GM10248 (cell line): ENCODE measurements around the gene KRT80.
"Not testable (repeated sequence)": the region's sequence is repeated elsewhere in the genome, so short reads cannot be mapped to it uniquely, and the experiment has no call there.

ENCODE experiments used
- CTCF ChIA-PET: fragments of 300-600 bp; sonication (Branson Sonifier 250); formaldehyde crosslinking; extraction: SDS; loops from one replicate; lab custom pipeline; 2021; ENCODE audit warnings: antibody characterized with exemption; lab: Yijun Ruan, JAX
- POLR2A ChIA-PET: fragments of 350-650 bp; sonication (Branson Sonifier 250); formaldehyde crosslinking; extraction: SDS; loops from one replicate; lab custom pipeline; 2020; ENCODE audit warnings: antibody characterized with exemption; lab: Yijun Ruan, JAX
- DNase-seq: peaks from one replicate; pipeline ENCODE4 v3.0.0; 2012; ENCODE audit errors: extremely low spot score
- CTCF ChIP-seq: IDR thresholded peaks from 2 replicates; pipeline ENCODE4 v1.5.1; 2012; ENCODE audit warnings: mild to moderate bottlenecking, low read depth; ENCODE audit errors: extremely low read depth, missing control alignments, control extremely low read depth

The KRT80 gene

GRCh38 chr12:52191841-52192791 is at the start of gene KRT80:
TSS of gene KRT80 (minus strand) at chr12:52192014. CDS start at chr12:52191902, 112 bp downstream.
- POLR2A ChIA-PET: interaction anchor here (0.6 kb wide), 1 partner anchor 887 kb away, joined by 4 read pairs; the partner anchor contains the start of gene SPRYD3
- CTCF ChIA-PET: no interaction called here
- TF ChIP-seq CTCF: no peak
- DNase-seq: no peak

DNA sequence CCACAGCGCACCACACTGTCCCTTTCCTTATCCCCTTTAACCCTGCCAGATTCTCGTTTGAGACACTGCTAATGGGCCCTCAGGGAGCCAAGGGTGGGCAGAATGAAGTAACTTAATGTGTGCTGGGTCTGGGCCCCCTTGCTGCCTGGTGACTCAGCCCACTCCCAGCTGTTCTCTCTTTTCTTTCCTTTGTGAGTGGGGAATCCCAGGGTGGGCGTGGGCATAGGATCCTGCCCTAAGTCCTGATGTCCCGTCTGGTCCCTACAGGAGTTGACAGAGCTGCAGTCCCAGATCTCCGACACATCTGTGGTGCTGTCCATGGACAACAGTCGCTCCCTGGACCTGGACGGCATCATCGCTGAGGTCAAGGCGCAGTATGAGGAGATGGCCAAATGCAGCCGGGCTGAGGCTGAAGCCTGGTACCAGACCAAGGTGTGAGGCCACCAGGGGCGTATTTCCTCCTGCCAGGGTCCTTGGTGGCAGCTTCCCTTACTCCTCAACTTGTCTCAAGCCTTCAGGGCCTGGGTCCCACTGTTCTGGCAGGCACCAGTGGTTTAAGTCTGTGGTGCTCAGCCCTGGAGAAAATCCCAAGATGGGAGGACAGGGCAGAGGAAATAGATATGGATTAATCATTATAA is 49.5 kb upstream of the KRT80 start:
- DNase-seq: peak; percentile 6
- POLR2A ChIA-PET: no interaction called here
- TF ChIP-seq CTCF: no peak
- CTCF ChIA-PET: interaction anchor here (0.8 to 1.7 kb wide), 5 partner anchors 16 to 37 kb away, joined by 3 to 6 read pairs (median 4); no protein-coding TSS in a partner anchor

DNA sequence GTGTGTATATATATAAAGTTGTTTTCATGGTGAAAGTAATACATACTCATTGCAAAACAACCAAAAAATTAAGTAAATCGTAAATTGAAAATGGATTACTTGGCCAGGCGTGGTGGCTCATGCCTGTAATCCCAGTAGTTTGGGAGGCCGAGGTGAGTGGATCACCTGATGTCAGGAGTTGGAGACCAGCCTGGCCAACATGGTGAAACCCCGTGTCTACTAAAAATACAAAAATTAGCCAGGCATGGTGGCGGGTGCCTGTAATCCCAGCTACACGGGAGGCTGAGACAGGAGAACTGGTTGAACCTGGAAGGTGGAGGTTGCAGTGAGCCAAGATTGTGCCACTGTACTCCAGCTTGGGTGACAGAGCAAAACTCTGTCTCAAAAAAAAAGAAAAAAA is 48.4 kb upstream of the KRT80 start:
- DNase-seq, CTCF ChIA-PET, POLR2A ChIA-PET: not testable (repeated sequence)

DNA sequence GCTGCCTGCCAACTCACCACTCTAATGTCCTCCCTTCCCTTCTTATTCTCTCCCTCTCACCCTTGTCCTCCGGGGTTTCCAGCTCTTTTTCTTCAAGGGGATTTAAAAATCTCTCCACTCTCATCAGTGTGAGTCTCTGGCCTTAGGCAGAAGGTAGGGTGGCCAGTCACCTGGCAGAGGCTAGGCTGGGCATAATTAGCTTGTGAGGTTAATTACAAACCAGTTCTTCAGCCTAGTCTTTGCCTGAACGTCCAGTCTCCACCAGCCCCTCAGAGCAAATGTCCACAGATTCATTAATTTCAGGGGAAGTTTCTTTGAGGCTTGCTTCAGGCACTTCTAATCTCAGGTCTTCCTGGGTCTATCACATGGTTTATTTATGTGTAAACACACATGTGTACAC is 48.0 kb upstream of the KRT80 start:
- DNase-seq: peak; percentile 2
- POLR2A ChIA-PET: no interaction called here
- CTCF ChIA-PET: interaction anchor here (2.4 kb wide), 1 partner anchor 18 kb away, joined by 12 read pairs; no protein-coding TSS in a partner anchor
- no peak for TF ChIP-seq CTCF

DNA sequence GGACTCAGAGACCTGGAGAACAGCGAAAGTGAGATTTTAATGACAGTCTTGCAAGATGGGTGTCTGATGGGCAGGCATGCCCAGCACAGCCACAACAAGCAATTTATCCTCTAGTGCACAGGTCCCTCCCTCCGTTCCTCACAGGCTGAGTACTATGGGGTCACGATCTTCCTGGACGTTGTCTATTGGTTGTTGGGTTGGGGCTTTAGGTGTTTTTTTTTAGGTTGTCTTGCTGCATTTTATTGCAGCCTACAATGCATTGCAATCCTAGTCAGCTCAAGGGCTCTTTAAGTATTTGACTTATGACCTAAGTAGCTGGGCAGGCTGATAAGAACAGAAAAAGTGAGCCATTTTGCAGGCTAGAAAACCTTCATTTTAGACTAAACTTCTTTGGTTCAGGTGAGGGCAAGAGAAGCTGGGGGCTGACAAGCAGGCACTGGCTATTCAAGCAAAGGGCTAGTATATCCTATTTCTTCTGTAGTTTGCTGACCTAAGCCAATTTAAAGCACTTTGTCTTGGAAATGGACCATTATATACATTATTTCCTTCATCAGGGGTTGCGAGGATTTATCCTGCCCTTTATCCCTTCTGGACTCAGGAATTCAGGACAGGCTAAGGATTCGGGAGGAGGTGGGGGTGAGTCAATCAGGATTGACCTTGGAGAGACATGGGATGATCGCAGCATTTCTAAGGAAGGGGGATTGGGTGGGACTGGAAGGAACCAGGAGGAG is 47.3 kb upstream of the KRT80 start:
- ChIA-PET CTCF (interaction anchor here (1.0 to 5.2 kb wide), 5 partner anchors 12 to 72 kb away, joined by 3 to 29 read pairs (median 5); no protein-coding TSS in a partner anchor), POLR2A (no interaction called here)
- no peak for DNase-seq
- TF ChIP-seq CTCF: no peak

GRCh38 chr12:52238207-52238840 is 46.5 kb upstream of the KRT80 start:
- DNase-seq: peak; percentile 4
- CTCF ChIA-PET: interaction anchor here (1.0 to 5.2 kb wide), 11 partner anchors 10 to 117 kb away, joined by 3 to 29 read pairs (median 4); no protein-coding TSS in a partner anchor
- POLR2A ChIA-PET: no interaction called here
- no peak for TF ChIP-seq CTCF
